MM.1S (cell line): ENCODE results near the gene PLA2G4F.

Experiments
- CTCF ChIP-seq: fragments of 300-600 bp; sonication (generic); IDR thresholded peaks from 2 replicates; pipeline ENCODE4 v1.5.1; 2016; ENCODE audit warnings: antibody characterized with exemption, low read length, mixed read lengths
- EZH2 ChIP-seq: fragments of 300-600 bp; sonication (generic); optimal IDR thresholded peaks from 2 replicates; pipeline ENCODE3; 2017; ENCODE audit warnings: low read depth, mild to moderate bottlenecking, antibody characterized with exemption, low read length, mixed read lengths

- TF ChIP-seq CTCF (no peak), EZH2 (no peak)
These were observed 35.4 kb downstream of the PLA2G4F start for GRCh38 chr15:42121021-42121420.
